Fibroblast of lung (primary cell): ENCODE results near the gene SNAPIN.

ENCODE experiments used
- CTCF ChIP-seq, 2 donors: IDR thresholded peaks in 1 of 2; conservative IDR thresholded peaks in 1 of 2; 1 replicate in 1 of 2; 2 replicates in 1 of 2; pipeline ENCODE4 v1.5.1; 2011 to 2012; ENCODE audit warnings: low read length in 2 of 2, control low read depth in 1 of 2, inconsistent platforms in 1 of 2, low read depth in 1 of 2, mild to moderate bottlenecking in 1 of 2
- EZH2 ChIP-seq: IDR thresholded peaks from 2 replicates; pipeline ENCODE4 v1.5.1; 2012; ENCODE audit warnings: low read length, control low read depth, mild to moderate bottlenecking; ENCODE audit errors: missing control alignments

- TF ChIP-seq EZH2: no peak
- TF ChIP-seq CTCF (conservative IDR thresholded peaks at IDR 0.05 in 1 of 2, IDR thresholded peaks at IDR 0.05 in 1 of 2; ENCODE audit: low read depth in 1 of 2, low read length in 2 of 2): no peak
Measured at GRCh38 chr1:153688276-153688675, 29.8 kb downstream of the SNAPIN start.
